PC-3 (cell line): Measurements from ENCODE around the gene TMEM98. TPM values are rescaled to one million over a fixed set of nuclear protein-coding genes. Genes with fewer than 3 reads are reported as not detected.
A peak's percentile ranks its signal among the peaks of the same experiment; 100 is the strongest.

ENCODE experiments used
- ATAC-seq: fragments of 200-7000 bp; cut with Tn5 transposase; 2 replicates; pipeline ENCODE4 v1.9.1; 2020; ENCODE audit warnings: mild to moderate bottlenecking, moderate library complexity
- BruUV-seq: library from RNA; stranded (reverse); fragments of 400-500 nt; replicated peaks from 2 replicates; lab custom pipeline; 2021; lab: Mats Ljungman, UMichigan
- CTCF ChIA-PET: fragments of 300-600 bp; sonication (Branson Sonifier 250); formaldehyde crosslinking; loops from one replicate; lab custom pipeline; 2022; ENCODE audit warnings: antibody characterized with exemption; lab: Charles Lee
- POLR2A ChIA-PET: fragments of 300-600 bp; sonication (Branson Sonifier 250); formaldehyde crosslinking; loops from one replicate; lab custom pipeline; 2022; ENCODE audit warnings: antibody characterized with exemption; ENCODE audit not compliant: unreplicated experiment; lab: Charles Lee
- DNase-seq: peaks from one replicate; pipeline ENCODE4 v3.0.0-alpha.2; 2015
- H2AFZ ChIP-seq: fragments of 300-600 bp; sonication (generic); 2 replicates; pipeline ENCODE4 v1.6.0; 2016; ENCODE audit warnings: antibody characterized with exemption, low read length
- H3F3A ChIP-seq: fragments of 300-600 bp; sonication (generic); one replicate; pipeline ENCODE4 v1.6.0; 2017; ENCODE audit warnings: antibody characterized with exemption, low read length, control low read depth, mild to moderate bottlenecking; ENCODE audit not compliant: unreplicated experiment
- H3K27ac ChIP-seq: fragments of 300-600 bp; sonication (generic); 2 replicates; pipeline ENCODE4 v1.5.1; 2016; ENCODE audit warnings: mild to moderate bottlenecking, low read length
- H3K27me3 ChIP-seq: fragments of 300-600 bp; sonication (generic); 2 replicates; pipeline ENCODE4 v1.6.1; 2016; ENCODE audit warnings: low read length, mixed read lengths
- H3K36me3 ChIP-seq: fragments of 300-600 bp; sonication (generic); 2 replicates; pipeline ENCODE4 v1.6.1; 2016; ENCODE audit warnings: low read depth, mixed run types, low read length, mixed read lengths
- H3K4me1 ChIP-seq: fragments of 300-600 bp; sonication (generic); 2 replicates; pipeline ENCODE4 v1.5.1; 2016; ENCODE audit warnings: low read length; ENCODE audit not compliant: insufficient read depth
- H3K4me2 ChIP-seq: fragments of 300-600 bp; sonication (generic); 2 replicates; pipeline ENCODE4 v1.6.0; 2016; ENCODE audit warnings: low read length
- H3K4me3 ChIP-seq: fragments of 300-600 bp; sonication (generic); 2 replicates; pipeline ENCODE4 v1.5.1; 2016; ENCODE audit warnings: mild to moderate bottlenecking, low read length, mixed read lengths
- H3K79me2 ChIP-seq: fragments of 300-600 bp; sonication (generic); 2 replicates; pipeline ENCODE4 v1.6.1; 2017; ENCODE audit warnings: low read length, mixed read lengths
- H3K9ac ChIP-seq: fragments of 300-600 bp; sonication (generic); 2 replicates; pipeline ENCODE4 v1.6.0; 2016; ENCODE audit warnings: mild to moderate bottlenecking, low read length
- H3K9me2 ChIP-seq: fragments of 300-600 bp; sonication (generic); replicated peaks from 2 replicates; pipeline ENCODE4 v1.6.1; 2016; ENCODE audit warnings: mixed run types, low read length, mixed read lengths
- H3K9me3 ChIP-seq: fragments of 300-600 bp; sonication (generic); 2 replicates; pipeline ENCODE4 v1.6.1; 2016; ENCODE audit warnings: low read length, mixed read lengths
- H4K20me1 ChIP-seq: fragments of 300-600 bp; sonication (generic); 2 replicates; pipeline ENCODE4 v1.6.1; 2016; ENCODE audit warnings: low read length, mixed read lengths
- EZH2 ChIP-seq: fragments of 300-600 bp; sonication (generic); IDR thresholded peaks from one replicate; pipeline ENCODE4 v1.6.1; 2017; ENCODE audit warnings: antibody characterized with exemption, mild to moderate bottlenecking, low read length; ENCODE audit not compliant: unreplicated experiment
- EZH2phosphoT487 ChIP-seq: fragments of 300-600 bp; sonication (generic); IDR thresholded peaks from 2 replicates; pipeline ENCODE4 v1.6.1; 2018; ENCODE audit warnings: mild to moderate bottlenecking, antibody characterized with exemption, low read length, borderline replicate concordance
- intact Hi-C: fragments of 100-400 bp; cut with micrococcal nuclease; formaldehyde crosslinking; loops from 2 replicates; pipeline ENCODE4 v1.9.0; 2023
- total RNA-seq: library from RNA; depleted of rRNA; stranded (reverse); fragments of >200 nt; gene quantifications from 2 replicates; pipeline ENCODE4 v1.2.3, GENCODE V29; 2014
- TF ChIP-seq, protein P1 (sequence below): fragments of 300-600 bp; sonication (generic); conservative IDR thresholded peaks from 2 replicates; pipeline ENCODE4 v1.5.1; 2017; ENCODE audit warnings: antibody characterized with exemption, low read depth, mild to moderate bottlenecking, low read length

Gene TMEM98
- total RNA-seq, 1 experiment from 2014 or later: 59.4 TPM

DNA sequence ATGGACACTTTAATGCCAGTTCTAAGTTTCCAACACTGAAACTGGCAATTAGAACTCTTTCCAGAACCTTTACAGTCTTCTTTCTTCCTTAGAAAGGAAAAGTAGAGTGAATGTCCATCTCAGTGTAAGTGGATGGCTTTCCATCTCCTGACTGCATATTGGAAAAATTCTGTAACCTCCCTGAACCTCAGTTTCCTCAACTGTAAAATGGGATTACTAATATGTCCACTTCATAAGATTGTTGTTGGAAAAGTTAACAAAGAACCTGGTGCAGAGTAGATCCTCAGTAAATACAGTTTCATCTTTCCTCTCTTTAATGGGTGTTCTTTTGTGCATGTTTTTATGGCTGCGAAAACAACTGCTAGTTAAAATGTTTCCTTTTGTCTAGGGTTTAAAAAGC is 2.6 kb downstream of the TMEM98 start:
- Histone ChIP-seq H3K9me3 (no peaks in the 10 kb centered on the region), H3K9me2 (no peaks in the 10 kb centered on the region), H3K79me2 (no peaks in the 10 kb centered on the region), H3K4me1 (peaks cover 30% of the 10 kb centered on the region), H3K36me3 (no peaks in the 10 kb centered on the region), H3K9ac (no peak overlapping the region), H2AFZ (no peak overlapping the region), H3F3A (no peaks in the 10 kb centered on the region), H3K27me3 (no peaks in the 10 kb centered on the region), H3K27ac (no peak overlapping the region), H3K4me2 (no peak overlapping the region), H3K4me3 (no peak overlapping the region), H4K20me1 (no peaks in the 10 kb centered on the region)
- DNase-seq (no peak), ATAC-seq (no peak)
- intact Hi-C loops: no loop called here
- ChIA-PET POLR2A (no interaction called here), CTCF (no interaction called here)
- no TSS peak for BruUV-seq
- TF ChIP-seq EZH2: no peak
- TF ChIP-seq, protein P1, sequence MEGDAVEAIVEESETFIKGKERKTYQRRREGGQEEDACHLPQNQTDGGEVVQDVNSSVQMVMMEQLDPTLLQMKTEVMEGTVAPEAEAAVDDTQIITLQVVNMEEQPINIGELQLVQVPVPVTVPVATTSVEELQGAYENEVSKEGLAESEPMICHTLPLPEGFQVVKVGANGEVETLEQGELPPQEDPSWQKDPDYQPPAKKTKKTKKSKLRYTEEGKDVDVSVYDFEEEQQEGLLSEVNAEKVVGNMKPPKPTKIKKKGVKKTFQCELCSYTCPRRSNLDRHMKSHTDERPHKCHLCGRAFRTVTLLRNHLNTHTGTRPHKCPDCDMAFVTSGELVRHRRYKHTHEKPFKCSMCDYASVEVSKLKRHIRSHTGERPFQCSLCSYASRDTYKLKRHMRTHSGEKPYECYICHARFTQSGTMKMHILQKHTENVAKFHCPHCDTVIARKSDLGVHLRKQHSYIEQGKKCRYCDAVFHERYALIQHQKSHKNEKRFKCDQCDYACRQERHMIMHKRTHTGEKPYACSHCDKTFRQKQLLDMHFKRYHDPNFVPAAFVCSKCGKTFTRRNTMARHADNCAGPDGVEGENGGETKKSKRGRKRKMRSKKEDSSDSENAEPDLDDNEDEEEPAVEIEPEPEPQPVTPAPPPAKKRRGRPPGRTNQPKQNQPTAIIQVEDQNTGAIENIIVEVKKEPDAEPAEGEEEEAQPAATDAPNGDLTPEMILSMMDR: no peak
- TF ChIP-seq EZH2phosphoT487: no peak

DNA sequence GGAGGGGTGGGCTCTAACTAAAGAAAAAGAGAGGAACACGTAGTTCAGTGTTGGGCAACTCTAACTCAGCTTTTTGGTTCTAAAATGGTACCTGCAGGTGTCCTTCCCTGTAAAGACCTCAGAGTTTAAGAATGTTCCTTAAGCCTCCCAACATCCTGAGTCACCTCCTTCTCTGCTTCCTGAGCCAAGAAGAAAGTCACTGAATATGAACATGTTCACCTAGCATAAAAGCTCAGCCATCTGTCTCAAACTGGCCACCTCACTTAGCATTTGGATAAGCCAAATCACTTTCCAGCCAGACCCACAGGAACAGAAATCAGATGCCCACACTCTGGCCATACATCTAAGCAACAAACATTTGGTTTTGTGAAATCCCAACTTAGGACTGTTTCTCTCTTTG is 3.7 kb downstream of the TMEM98 start:
- no peaks in the 10 kb centered on the region for H3F3A ChIP-seq
- H3K9ac ChIP-seq: no peak overlapping the region
- peaks cover 31% of the 10 kb centered on the region for H3K4me1 ChIP-seq
- POLR2A ChIA-PET: no interaction called here
- H3K27ac ChIP-seq: no peak overlapping the region
- no peaks in the 10 kb centered on the region for H3K27me3 ChIP-seq
- intact Hi-C loops: loop anchor here (1.0 kb wide), 1 partner anchor 19 kb away; no protein-coding TSS in a partner anchor
- BruUV-seq: no TSS peak
- H4K20me1 ChIP-seq: no peaks in the 10 kb centered on the region
- H3K4me2 ChIP-seq: no peak overlapping the region
- CTCF ChIA-PET: no interaction called here
- no peaks in the 10 kb centered on the region for H3K36me3 ChIP-seq
- DNase-seq: peak; percentile 55
- no peak for ATAC-seq
- no peaks in the 10 kb centered on the region for H3K79me2 ChIP-seq
- H3K9me3 ChIP-seq: no peaks in the 10 kb centered on the region
- TF ChIP-seq, protein P1: no peak
- TF ChIP-seq EZH2 (no peak), EZH2phosphoT487 (no peak)
- no peaks in the 10 kb centered on the region for H3K9me2 ChIP-seq
- no peak overlapping the region for H3K4me3 ChIP-seq
- no peak overlapping the region for H2AFZ ChIP-seq

DNA sequence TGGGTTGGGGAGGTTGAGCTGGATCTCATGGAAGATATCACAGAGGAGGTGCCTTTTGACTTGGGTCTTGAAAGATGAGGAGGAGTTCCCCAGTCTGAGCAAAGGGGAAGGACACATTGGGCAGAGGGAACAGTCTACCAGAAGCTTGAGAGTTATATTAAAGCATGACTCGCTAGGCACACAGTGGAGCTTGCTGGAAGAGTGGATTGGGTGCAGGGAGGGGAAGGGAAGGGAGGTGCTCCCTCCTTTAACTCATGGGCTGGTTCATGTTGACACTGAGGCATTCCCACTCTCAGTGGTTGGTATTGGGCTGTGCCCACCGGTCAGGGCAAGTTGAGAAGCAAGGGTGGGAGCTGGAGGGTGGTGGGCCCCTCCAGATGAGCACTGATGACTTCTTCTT is 5.9 kb downstream of the TMEM98 start:
- H3K9me3 ChIP-seq: no peaks in the 10 kb centered on the region
- no TSS peak for BruUV-seq
- H3K27ac ChIP-seq: no peak overlapping the region
- intact Hi-C loops: no loop called here
- CTCF ChIA-PET: no interaction called here
- no peak overlapping the region for H3K9ac ChIP-seq
- no peaks in the 10 kb centered on the region for H4K20me1 ChIP-seq
- H3K36me3 ChIP-seq: no peaks in the 10 kb centered on the region
- no peaks in the 10 kb centered on the region for H3K9me2 ChIP-seq
- H3K4me3 ChIP-seq: no peak overlapping the region
- no peak overlapping the region for H2AFZ ChIP-seq
- DNase-seq (peak; percentile 58), ATAC-seq (peak; percentile 91)
- POLR2A ChIA-PET: no interaction called here
- TF ChIP-seq, protein P1: no peak
- TF ChIP-seq EZH2: no peak
- no peak for TF ChIP-seq EZH2phosphoT487
- no peaks in the 10 kb centered on the region for H3K79me2 ChIP-seq
- H3F3A ChIP-seq: no peaks in the 10 kb centered on the region
- no peak overlapping the region for H3K4me2 ChIP-seq
- H3K27me3 ChIP-seq: no peaks in the 10 kb centered on the region
- H3K4me1 ChIP-seq: peaks cover 22% of the 10 kb centered on the region
